Fibroblast of the aortic adventitia (primary cell): ENCODE results near the gene CYP4F12. TPM values are rescaled to one million over a fixed set of nuclear protein-coding genes. Genes with fewer than 3 reads are reported as not detected.

Source experiments
- DNase-seq: peaks from one replicate; pipeline ENCODE4 v3.0.0-alpha.2; 2010; ENCODE audit warnings: low read depth
- H3K4me3 ChIP-seq: 2 replicates; pipeline ENCODE4 v1.5.1; 2011; ENCODE audit warnings: low read depth, mild to moderate bottlenecking, control low read depth, low read length, moderate library complexity
- total RNA-seq: library from RNA; depleted of rRNA; stranded (reverse); fragments of >200 nt; gene quantifications from 2 replicates; pipeline ENCODE4 v1.2.3, GENCODE V29; 2012; ENCODE audit warnings: low replicate concordance
- TF ChIP-seq, protein P1 (sequence below): IDR thresholded peaks from 2 replicates; pipeline ENCODE4 v1.5.1; 2011; ENCODE audit warnings: mild to moderate bottlenecking, low read length, control low read depth, inconsistent platforms; ENCODE audit not compliant: insufficient read depth

CYP4F12 gene
- total RNA-seq, 1 donor: not detected

GRCh38 chr19:15714638-15715037 is 41.8 kb downstream of the CYP4F12 start:
- TF ChIP-seq, protein P1, sequence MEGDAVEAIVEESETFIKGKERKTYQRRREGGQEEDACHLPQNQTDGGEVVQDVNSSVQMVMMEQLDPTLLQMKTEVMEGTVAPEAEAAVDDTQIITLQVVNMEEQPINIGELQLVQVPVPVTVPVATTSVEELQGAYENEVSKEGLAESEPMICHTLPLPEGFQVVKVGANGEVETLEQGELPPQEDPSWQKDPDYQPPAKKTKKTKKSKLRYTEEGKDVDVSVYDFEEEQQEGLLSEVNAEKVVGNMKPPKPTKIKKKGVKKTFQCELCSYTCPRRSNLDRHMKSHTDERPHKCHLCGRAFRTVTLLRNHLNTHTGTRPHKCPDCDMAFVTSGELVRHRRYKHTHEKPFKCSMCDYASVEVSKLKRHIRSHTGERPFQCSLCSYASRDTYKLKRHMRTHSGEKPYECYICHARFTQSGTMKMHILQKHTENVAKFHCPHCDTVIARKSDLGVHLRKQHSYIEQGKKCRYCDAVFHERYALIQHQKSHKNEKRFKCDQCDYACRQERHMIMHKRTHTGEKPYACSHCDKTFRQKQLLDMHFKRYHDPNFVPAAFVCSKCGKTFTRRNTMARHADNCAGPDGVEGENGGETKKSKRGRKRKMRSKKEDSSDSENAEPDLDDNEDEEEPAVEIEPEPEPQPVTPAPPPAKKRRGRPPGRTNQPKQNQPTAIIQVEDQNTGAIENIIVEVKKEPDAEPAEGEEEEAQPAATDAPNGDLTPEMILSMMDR: no peak
- DNase-seq: no peak
- no peak overlapping the region for H3K4me3 ChIP-seq

DNA sequence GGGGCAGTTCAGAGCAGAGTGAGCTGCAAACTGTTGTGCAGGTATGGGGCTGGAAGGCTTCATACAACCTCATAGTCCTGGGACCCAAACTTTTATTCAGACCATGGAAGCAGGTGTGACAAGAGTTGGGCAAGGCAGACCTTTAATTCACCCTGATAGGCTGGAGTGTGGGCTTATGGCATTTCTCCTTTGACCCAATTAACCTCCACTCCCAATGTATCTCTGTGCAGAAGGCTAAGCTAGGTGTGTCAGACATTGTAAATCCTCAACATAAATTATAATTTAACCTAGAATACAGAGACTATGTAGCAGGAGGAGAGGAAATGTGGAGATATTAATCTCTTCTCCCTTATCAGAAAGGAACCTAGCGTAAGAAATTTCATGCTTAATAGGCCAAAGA is 42.8 kb downstream of the CYP4F12 start:
- no peak overlapping the region for H3K4me3 ChIP-seq
- DNase-seq: no peak
- TF ChIP-seq, protein P1: no peak

- no peak overlapping the region for H3K4me3 ChIP-seq
- no peak for DNase-seq
- TF ChIP-seq, protein P1: no peak
Observed at GRCh38 chr19:15717809-15718208, 44.9 kb downstream of the CYP4F12 start.

GRCh38 chr19:15721268-15721667 is 48.4 kb downstream of the CYP4F12 start:
- H3K4me3 ChIP-seq: no peak overlapping the region
- TF ChIP-seq, protein P1: no peak
- no peak for DNase-seq

- no peak for DNase-seq
- TF ChIP-seq, protein P1: no peak
- no peak overlapping the region for H3K4me3 ChIP-seq
Observed at GRCh38 chr19:15722956-15723355, 50.1 kb downstream of the CYP4F12 start.

DNA sequence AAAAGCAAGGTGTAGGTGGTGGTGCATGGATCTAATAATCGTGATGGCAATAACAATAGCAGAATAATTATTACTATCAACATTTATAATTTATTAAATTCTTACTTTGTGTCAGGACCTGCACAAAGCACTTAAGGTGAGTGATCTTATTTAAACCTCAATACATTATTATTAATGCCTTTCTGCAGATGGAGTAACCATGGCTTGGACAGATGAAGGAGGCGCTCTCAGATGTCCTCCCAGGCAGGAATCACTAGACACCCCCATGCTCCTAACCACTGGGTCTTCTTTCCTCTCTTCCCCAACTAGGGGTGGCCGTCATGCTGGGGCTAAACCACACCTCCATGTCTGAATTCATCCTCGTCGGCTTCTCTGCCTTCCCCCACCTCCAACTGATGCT is 54.8 kb downstream of the CYP4F12 start, which contains the start of gene OR10H2:
TSS of gene OR10H2 (plus strand) at position 301 of the 400 bp plus-strand sequence. CDS start at position 321, 20 bp downstream.
- TF ChIP-seq, protein P1: no peak
- H3K4me3 ChIP-seq: no peak within 1 kb of the TSS
- no peak for DNase-seq

DNA sequence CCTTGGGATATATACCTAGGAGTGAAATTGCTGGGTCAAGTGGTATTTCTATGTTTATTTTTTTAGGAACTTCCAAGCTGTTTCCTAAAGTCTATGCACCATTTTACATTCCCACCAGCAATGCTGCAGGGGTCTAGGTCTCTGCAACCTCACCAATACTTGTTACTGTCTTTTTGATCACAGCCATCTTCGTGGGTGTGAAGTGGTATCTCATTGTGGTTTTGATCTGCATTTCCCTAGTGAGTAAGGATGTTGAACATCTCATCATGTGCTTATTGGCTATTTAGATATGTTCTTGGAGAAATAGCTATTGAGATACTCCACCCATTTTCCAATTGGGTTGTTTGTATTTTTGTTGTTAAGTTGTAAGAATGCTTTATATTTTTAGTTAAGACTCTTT is 57.7 kb downstream of the CYP4F12 start:
- no peak for DNase-seq
- no peak overlapping the region for H3K4me3 ChIP-seq
- TF ChIP-seq, protein P1: no peak
